K562 (cell line): ENCODE data around the gene ADD2. TPM values are rescaled to one million over a fixed set of nuclear protein-coding genes. Genes with fewer than 3 reads are reported as not detected.

Experiments used
- ATAC-seq: fragments of 200-7000 bp; cut with Tn5 transposase; 3 replicates; pipeline ENCODE4 v1.9.1; 2020; ENCODE audit warnings: moderate library complexity
- BruUV-seq: library from RNA; stranded (reverse); fragments of 400-500 nt; replicated peaks from 2 replicates; lab custom pipeline; 2021; lab: Mats Ljungman, UMichigan
- CTCF ChIA-PET: fragments of 300-600 bp; formaldehyde crosslinking; extraction: SDS; loops from one replicate; lab custom pipeline; 2021; ENCODE audit warnings: low intra/inter-chr PET ratio; lab: Yijun Ruan, JAX
- POLR2A ChIA-PET: fragments of 300-600, 350-650 bp; sonication (Branson Sonifier 250); formaldehyde crosslinking; extraction: SDS; loops from one replicate; lab custom pipeline; 2021; ENCODE audit warnings: antibody characterized with exemption, inconsistent platforms; lab: Yijun Ruan, JAX
- DNase-seq, 4 experiments: peaks; one replicate each; pipeline versions ENCODE4 v3.0.0 to v3.0.0-alpha.2; 2011 to 2018; ENCODE audit warnings: low spot score in 3 of 4, mixed read lengths in 3 of 4; ENCODE audit errors: extremely low read depth in 1 of 4
- FAIRE-seq: peaks from 2 replicates; lab custom pipeline; 2011; peaks lifted over from hg19 to GRCh38; lab: Jason Lieb, UNC
- H2AFZ ChIP-seq: 2 replicates; pipeline ENCODE4 v1.6.0; 2011; ENCODE audit warnings: low read depth, low read length, control low read depth, inconsistent platforms
- H3K27ac ChIP-seq: fragments of 200-600 bp; 3 replicates; pipeline ENCODE4 v1.8.0; 2011; ENCODE audit warnings: low read depth, mild to moderate bottlenecking, control low read depth, inconsistent platforms, low read length, moderate library complexity, mixed read lengths; ENCODE audit errors: extremely low read depth
- H3K27me3 ChIP-seq, 2 experiments: fragments of 300-600 bp in 1 of 2; 2 replicates in 1 of 2; 3 replicates in 1 of 2; pipeline versions ENCODE4 v1.6.0 to v1.8.0; 2011; ENCODE audit warnings: inconsistent platforms in 2 of 2, low read length in 2 of 2, mild to moderate bottlenecking in 1 of 2, mixed read lengths in 1 of 2, moderate library complexity in 1 of 2; ENCODE audit not compliant: control insufficient read depth in 2 of 2, insufficient read depth in 2 of 2
- H3K36me3 ChIP-seq: fragments of 300-600 bp; 3 replicates; pipeline ENCODE4 v1.8.0; 2011; ENCODE audit warnings: mild to moderate bottlenecking, low read length, inconsistent platforms; ENCODE audit not compliant: control insufficient read depth, insufficient read depth
- H3K4me1 ChIP-seq, 2 experiments: fragments of 200-600 bp in 1 of 2; replicated peaks in 1 of 2; 2 replicates in 1 of 2; 3 replicates in 1 of 2; pipeline versions ENCODE4 v1.5.1 to v1.8.0; 2011; ENCODE audit warnings: inconsistent platforms in 2 of 2, low read length in 2 of 2, mild to moderate bottlenecking in 1 of 2, mixed read lengths in 1 of 2, moderate library complexity in 1 of 2; ENCODE audit not compliant: control insufficient read depth in 2 of 2, insufficient read depth in 2 of 2
- H3K4me2 ChIP-seq: 2 replicates; pipeline ENCODE4 v1.6.1; 2011; ENCODE audit warnings: low read length, control low read depth, inconsistent platforms, mixed read lengths; ENCODE audit not compliant: insufficient read depth
- H3K4me3 ChIP-seq: fragments of 200-600 bp; sonication (generic), shearing (Covaris generic); 2 replicates; pipeline ENCODE4 v1.5.1; 2016; ENCODE audit warnings: control low read depth, inconsistent platforms
- H3K79me2 ChIP-seq: fragments of 200-600 bp; 3 replicates; pipeline ENCODE4 v1.8.0; 2011; ENCODE audit warnings: low read length, inconsistent platforms; ENCODE audit not compliant: control insufficient read depth, insufficient read depth
- H3K9ac ChIP-seq, 2 experiments: 2 replicates each; pipeline versions ENCODE4 v1.6.0 to v1.6.1; 2011; ENCODE audit warnings: low read depth in 2 of 2, low read length in 2 of 2, control low read depth in 1 of 2, inconsistent platforms in 1 of 2, mild to moderate bottlenecking in 1 of 2, mixed read lengths in 1 of 2; ENCODE audit not compliant: insufficient read depth in 1 of 2
- H3K9me1 ChIP-seq: one replicate; pipeline ENCODE4 v1.6.0; 2011; ENCODE audit warnings: inconsistent platforms, mild to moderate bottlenecking, low read length, moderate library complexity; ENCODE audit not compliant: control insufficient read depth, insufficient read depth
- H3K9me3 ChIP-seq: replicated peaks from 2 replicates; pipeline ENCODE4 v1.5.1; 2011; ENCODE audit warnings: low read depth, low read length, inconsistent platforms; ENCODE audit not compliant: control insufficient read depth, insufficient read depth
- H4K20me1 ChIP-seq: replicated peaks from 2 replicates; pipeline ENCODE4 v1.6.1; 2011; ENCODE audit warnings: low read length, inconsistent platforms, mixed read lengths; ENCODE audit not compliant: control insufficient read depth, insufficient read depth
- ARID2 ChIP-seq: fragments of 450-650 bp; IDR thresholded peaks from 2 replicates; pipeline ENCODE4 v1.6.1; 2017; ENCODE audit warnings: antibody characterized with exemption, mild to moderate bottlenecking
- ETS2 ChIP-seq: IDR thresholded peaks from 2 replicates; pipeline ENCODE4 v1.6.1; 2016; ENCODE audit warnings: borderline replicate concordance, missing genetic modification characterization, mild to moderate bottlenecking, moderate library complexity, missing compliant biosample characterization; ENCODE audit not compliant: poor library complexity, severe bottlenecking
- LARP7 ChIP-seq: fragments of 450-650 bp; IDR thresholded peaks from 2 replicates; pipeline ENCODE4 v1.6.1; 2016
- NCOA4 ChIP-seq: fragments of 450-650 bp; IDR thresholded peaks from 2 replicates; pipeline ENCODE4 v1.6.1; 2018; ENCODE audit warnings: mild to moderate bottlenecking; ENCODE audit not compliant: partially characterized antibody
- NFRKB ChIP-seq: fragments of 450-650 bp; IDR thresholded peaks from 2 replicates; pipeline ENCODE4 v1.6.1; 2016; ENCODE audit warnings: low read depth
- NR2C2 ChIP-seq, 2 experiments: fragments of 200-800 bp in 1 of 2; sonication (Bioruptor generic) in 1 of 2; sonication (generic) in 1 of 2; formaldehyde crosslinking in 1 of 2; IDR thresholded peaks; 2 replicates each; pipeline versions ENCODE4 v1.6.1 to v1.8.0; 2016 to 2022; ENCODE audit warnings: mild to moderate bottlenecking in 1 of 2, missing compliant biosample characterization in 1 of 2, missing genetic modification characterization in 1 of 2, missing genetic modification reagents in 1 of 2
- PYGO2 ChIP-seq: fragments of 450-650 bp; IDR thresholded peaks from 2 replicates; pipeline ENCODE4 v1.6.1; 2016; ENCODE audit warnings: mild to moderate bottlenecking, missing genetic modification characterization, moderate library complexity, missing compliant biosample characterization
- TAF7 ChIP-seq: fragments of 450-650 bp; IDR thresholded peaks from 2 replicates; pipeline ENCODE4 v1.6.1; 2016; ENCODE audit warnings: missing genetic modification characterization, missing compliant biosample characterization
- ZBTB11 ChIP-seq, 3 experiments: fragments of 200-800 bp in 1 of 3; fragments of 250-450 bp in 1 of 3; fragments of 450-650 bp in 1 of 3; sonication (Bioruptor Pico) in 1 of 3; sonication (Bioruptor generic) in 1 of 3; formaldehyde crosslinking in 1 of 3; IDR thresholded peaks; 2 replicates each; pipeline versions ENCODE4 v1.6.1 to v1.8.0; 2016 to 2022; ENCODE audit warnings: mild to moderate bottlenecking in 2 of 3, missing genetic modification characterization in 2 of 3, missing compliant biosample characterization in 1 of 3, moderate library complexity in 1 of 3
- ZBTB17 ChIP-seq: fragments of 450-650 bp; formaldehyde crosslinking; IDR thresholded peaks from 2 replicates; pipeline ENCODE4 v1.4.0; 2020; ENCODE audit warnings: mild to moderate bottlenecking
- ZBTB5 ChIP-seq: fragments of 450-650 bp; IDR thresholded peaks from 2 replicates; pipeline ENCODE4 v1.6.1; 2017; ENCODE audit warnings: antibody characterized with exemption
- ZNF217 ChIP-seq: sonication (generic); formaldehyde crosslinking; IDR thresholded peaks from 2 replicates; pipeline ENCODE4 v1.8.0; 2022; ENCODE audit warnings: mild to moderate bottlenecking, missing genetic modification reagents
- ZNF766 ChIP-seq: fragments of 200-800 bp; sonication (Bioruptor generic); conservative IDR thresholded peaks from 2 replicates; pipeline ENCODE4 v1.6.1; 2016; ENCODE audit warnings: missing genetic modification characterization, missing compliant biosample characterization
- WGBS: fragments of 100-300 bp; shearing (Covaris generic); methylation state at CpG from one replicate; pipeline ENCODE4 v1.1.6; 2016; ENCODE audit warnings: low coverage, mixed read lengths; ENCODE audit not compliant: insufficient coverage; ENCODE audit errors: missing lambda C conversion rate; 5-methylcytosine and 5-hydroxymethylcytosine counted together
- in situ Hi-C: fragments of 300-500 bp; cut with MboI; formaldehyde crosslinking; loops from 4 replicates; pipeline ENCODE4 v1.15.0; 2018; ENCODE audit warnings: inconsistent platforms, mixed read lengths
- intact Hi-C: fragments of 100-400 bp; cut with micrococcal nuclease; formaldehyde crosslinking; loops from 2 replicates; pipeline ENCODE4 v1.14.2; 2022
- polyA plus RNA-seq, 8 experiments: library from polyadenylated mRNA; depleted of rRNA in 4 of 8; stranded (reverse) in 5 of 8; unstranded in 3 of 8; fragments of >200 nt; fragmentation: Nextera tagmentation in 2 of 8; fragmentation: Illumina TruSeq in 1 of 8; extraction: Ambion mirVana in 2 of 8; extraction: Trizol in 1 of 8; gene quantifications; 2 replicates each; pipeline versions ENCODE4 v1.2.1 to v1.2.3, GENCODE V29; 2011 to 2014; ENCODE audit warnings: inconsistent platforms in 1 of 8, missing spikeins in 1 of 8
- total RNA-seq, 7 experiments: library from RNA; depleted of rRNA in 6 of 7; stranded (reverse); fragments of >200 nt in 6 of 7; fragmentation: Illumina TruSeq in 2 of 7; extraction: Trizol in 2 of 7; gene quantifications; 2 replicates each; pipeline versions ENCODE4 v1.2.1 to v1.2.3, GENCODE V29; 2011 to 2021; ENCODE audit warnings: low replicate concordance in 1 of 7

ADD2 gene
- total and polyA plus RNA-seq, 9 of the 15 experiments (the other 6 are each of a cell fraction or from before 2014, with no cell fraction given) = 3.5 to 63.0 (median 36.2) TPM

DNA sequence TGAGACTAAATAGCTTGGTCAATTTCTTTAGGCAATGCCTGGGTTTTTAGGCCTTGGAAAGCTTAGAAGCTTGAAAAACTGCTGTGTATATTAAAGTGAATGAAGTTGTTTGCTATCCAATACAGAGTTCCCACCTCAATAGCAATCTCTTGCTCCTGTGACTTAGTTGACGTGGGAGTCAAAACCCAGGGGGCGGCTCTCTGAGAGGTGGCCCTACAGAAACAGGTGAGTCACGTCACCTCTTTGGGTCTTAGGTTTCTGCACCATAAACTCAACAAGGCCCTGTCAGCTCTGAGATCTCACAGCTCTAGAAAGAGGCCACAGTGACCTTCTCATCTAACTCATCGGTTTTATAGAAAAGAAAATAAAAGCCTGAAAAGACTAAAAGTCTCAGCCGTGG is 79.6 kb downstream of the ADD2 start (continued):
- no peak for TF ChIP-seq ZBTB5
- no peak for TF ChIP-seq ZNF217 (CRISPR knock-in tag)
- no peak for TF ChIP-seq ETS2 (tag)

DNA sequence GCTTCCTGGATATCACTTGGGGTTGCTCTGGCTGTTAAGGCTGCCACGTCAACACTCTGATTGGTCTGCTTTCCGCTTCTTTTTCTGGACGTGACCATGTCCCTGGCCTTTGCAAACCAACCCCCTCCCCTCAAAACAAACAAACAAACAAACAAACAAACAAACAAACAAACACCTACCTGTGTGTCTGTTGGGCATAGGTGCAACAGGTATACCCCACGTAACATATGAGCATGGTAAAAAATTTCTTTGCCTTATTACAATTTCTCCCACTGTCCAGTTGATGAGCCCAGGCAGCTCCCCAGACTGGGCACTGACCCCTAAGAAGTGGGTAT is 80.6 kb downstream of the ADD2 start:
- CTCF ChIA-PET = interaction anchor here (0.6 to 3.9 kb wide), 3 partner anchors 61 to 97 kb away, joined by 3 to 32 read pairs (median 4); partner anchors contain the start of gene ADD2
- no peaks in the 10 kb centered on the region for H3K79me2 ChIP-seq
- intact Hi-C loops (loop anchor here (1.0 to 5.0 kb wide), 2 partner anchors 65 to 81 kb away; partner anchors contain the start of gene ADD2), in situ Hi-C loops (loop anchor here (5.0 kb wide), 1 partner anchor 95 kb away; no protein-coding TSS in a partner anchor)
- H3K4me3 ChIP-seq = no peak overlapping the region
- peak overlapping the region; percentile 95 for H3K27ac ChIP-seq
- no TSS peak for BruUV-seq
- peak overlapping the region; percentile 73 for H2AFZ ChIP-seq
- H3K4me1 ChIP-seq = peaks cover 31 to 34% of the 10 kb centered on the region in 2 experiments
- no peaks in the 10 kb centered on the region for H3K27me3 ChIP-seq
- DNase-seq = no peak
- H4K20me1 ChIP-seq = no peaks in the 10 kb centered on the region
- peak overlapping the region; percentile 52; the same call in 1 of the 2 replicates for H3K4me2 ChIP-seq
- H3K36me3 ChIP-seq = peaks cover 63% of the 10 kb centered on the region
- peak; percentile 26 for FAIRE-seq
- WGBS = 66% methylated on average over 4 of the region's 4 CpGs
- POLR2A ChIA-PET = interaction anchor here (1.1 to 1.9 kb wide), 5 partner anchors 9 to 81 kb away, joined by 3 to 7 read pairs (median 6); partner anchors contain the start of gene ADD2
- no peaks in the 10 kb centered on the region for H3K9me3 ChIP-seq
- no peaks in the 10 kb centered on the region for H3K9me1 ChIP-seq
- H3K9ac ChIP-seq = peak overlapping the region in 1 of 2 experiments; percentile 51; a peak in 3 of 4 replicates
- ATAC-seq = no peak
- 0 out of 6 replicates have a peak, but pooled peaks of 1 of the 3 experiments have one; percentile 41 for TF ChIP-seq ZBTB11 (CRISPR knock-in tag; IDR thresholded peaks at IDR 0.05)
- peak; percentile 26 for TF ChIP-seq NCOA4
- TF ChIP-seq TAF7 (tag) = peak; percentile 30; the same call in 1 of the 2 replicates
- 0 out of 2 replicates have a peak, but pooled peaks have one; percentile 5 for TF ChIP-seq PYGO2 (tag)
- TF ChIP-seq ZNF766 (CRISPR knock-in tag) = no peak
- TF ChIP-seq NR2C2 (CRISPR knock-in tag; IDR thresholded peaks at IDR 0.05) = no peak
- TF ChIP-seq NR2C2 (tag; IDR thresholded peaks at IDR 0.05) = peak; percentile 6; the same call in 1 of the 2 replicates
- peak; percentile 66; the same call in 1 of the 2 replicates for TF ChIP-seq LARP7
- TF ChIP-seq NFRKB = 0 out of 2 replicates have a peak, but pooled peaks have one; percentile 30
- 0 out of 2 replicates have a peak, but pooled peaks have one; percentile 50 for TF ChIP-seq ARID2
- 0 out of 2 replicates have a peak, but pooled peaks have one; percentile 4 for TF ChIP-seq ZBTB17
